ENCODE measurements around the gene CISD3.

DNA sequence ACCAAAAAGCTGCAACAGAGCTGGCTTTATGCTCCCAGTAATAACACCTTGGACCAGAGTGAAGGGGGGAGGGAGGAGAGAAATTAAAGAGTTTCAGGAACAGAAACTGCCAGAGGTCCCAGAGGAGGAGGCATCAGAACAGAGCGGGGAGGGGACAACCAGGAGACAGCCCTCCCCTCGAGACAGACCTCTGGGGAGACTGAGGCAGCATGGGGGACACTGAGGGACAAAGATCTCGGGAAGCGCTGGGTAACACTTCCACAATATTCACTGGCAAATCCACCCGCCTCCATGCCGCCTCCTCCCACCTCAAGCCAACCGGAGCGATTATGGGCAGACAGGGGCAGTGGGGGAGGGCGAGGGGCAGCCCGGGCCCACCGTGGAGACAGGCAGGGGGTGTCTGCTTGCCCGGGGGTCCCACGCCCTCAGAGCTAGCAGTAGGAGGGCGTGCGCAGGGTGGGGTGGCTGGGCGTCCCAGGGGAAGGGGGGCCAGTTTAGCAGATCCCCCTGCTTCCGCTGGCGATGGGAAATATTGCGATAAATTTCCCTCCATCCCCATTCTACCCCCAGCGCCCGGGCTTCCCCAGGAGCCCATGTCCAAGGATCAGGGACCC, 16.8 kb downstream of the CISD3 start:
- TF ChIP-seq, protein P1, sequence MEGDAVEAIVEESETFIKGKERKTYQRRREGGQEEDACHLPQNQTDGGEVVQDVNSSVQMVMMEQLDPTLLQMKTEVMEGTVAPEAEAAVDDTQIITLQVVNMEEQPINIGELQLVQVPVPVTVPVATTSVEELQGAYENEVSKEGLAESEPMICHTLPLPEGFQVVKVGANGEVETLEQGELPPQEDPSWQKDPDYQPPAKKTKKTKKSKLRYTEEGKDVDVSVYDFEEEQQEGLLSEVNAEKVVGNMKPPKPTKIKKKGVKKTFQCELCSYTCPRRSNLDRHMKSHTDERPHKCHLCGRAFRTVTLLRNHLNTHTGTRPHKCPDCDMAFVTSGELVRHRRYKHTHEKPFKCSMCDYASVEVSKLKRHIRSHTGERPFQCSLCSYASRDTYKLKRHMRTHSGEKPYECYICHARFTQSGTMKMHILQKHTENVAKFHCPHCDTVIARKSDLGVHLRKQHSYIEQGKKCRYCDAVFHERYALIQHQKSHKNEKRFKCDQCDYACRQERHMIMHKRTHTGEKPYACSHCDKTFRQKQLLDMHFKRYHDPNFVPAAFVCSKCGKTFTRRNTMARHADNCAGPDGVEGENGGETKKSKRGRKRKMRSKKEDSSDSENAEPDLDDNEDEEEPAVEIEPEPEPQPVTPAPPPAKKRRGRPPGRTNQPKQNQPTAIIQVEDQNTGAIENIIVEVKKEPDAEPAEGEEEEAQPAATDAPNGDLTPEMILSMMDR (IDR thresholded peaks at IDR 0.05) = no peak
- TF ChIP-seq POLR2A (IDR thresholded peaks at IDR 0.05) = no peak

Measured in heart left ventricle (tissue), 13 donors.